ENCODE results near the gene PDXK. TPM values are rescaled to one million over a fixed set of nuclear protein-coding genes. Genes with fewer than 3 reads are reported as not detected.

The PDXK gene
- total RNA-seq, 6 experiments from 2014 or later: 52.9 to 87.5 (median 58.9) TPM

GRCh38 chr21:43687566-43688399 is 31.1 kb upstream of the PDXK start:
- peak in 2 of 4 donors; percentile 7 to 16 for ATAC-seq
- no peak for DNase-seq

GRCh38 chr21:43688906-43689305 is 30.0 kb upstream of the PDXK start:
- H3K4me1 ChIP-seq: no peaks in the 10 kb centered on the region
- no peak overlapping the region for H3K27ac ChIP-seq
- H3K9me3 ChIP-seq: no peaks in the 10 kb centered on the region
- TF ChIP-seq CTCF (IDR thresholded peaks at IDR 0.05): no peak
- TF ChIP-seq POLR2A (IDR thresholded peaks at IDR 0.05): no peak
- H3K27me3 ChIP-seq: no peaks in the 10 kb centered on the region
- DNase-seq (no peak), ATAC-seq (no peak)
- H3K36me3 ChIP-seq: peaks cover 0 to 71% (median 19%) of the 10 kb centered on the region in 4 donors
- 100% methylated on average over 2 of the region's 12 CpGs for WGBS (ENCODE audit: insufficient coverage, low coverage, low lambda C conversion rate, missing lambda C conversion rate)
- H3K4me3 ChIP-seq: no peak overlapping the region
- intact Hi-C loops (cut with DNase I): no loop called here

More at GRCh38 chr21:43687566-43688399, 31.1 kb upstream of the PDXK start:
- no peaks in the 10 kb centered on the region for H3K27me3 ChIP-seq
- TF ChIP-seq POLR2A (IDR thresholded peaks at IDR 0.05) (no peak), CTCF (IDR thresholded peaks at IDR 0.05) (no peak)
- WGBS (ENCODE audit: insufficient coverage, low coverage, low lambda C conversion rate, missing lambda C conversion rate): 99% methylated on average over 9 of the region's 27 CpGs
- H3K27ac ChIP-seq: no peak overlapping the region
- no peak overlapping the region for H3K4me3 ChIP-seq
- no peaks in the 10 kb centered on the region for H3K4me1 ChIP-seq
- intact Hi-C loops (cut with DNase I): no loop called here
- peaks cover 0 to 77% (median 19%) of the 10 kb centered on the region in 4 donors for H3K36me3 ChIP-seq
- no peaks in the 10 kb centered on the region for H3K9me3 ChIP-seq

GRCh38 chr21:43689556-43690337 is 29.2 kb upstream of the PDXK start:
- WGBS (ENCODE audit: insufficient coverage, low coverage, low lambda C conversion rate, missing lambda C conversion rate): 87% methylated on average over 12 of the region's 32 CpGs
- Histone ChIP-seq H3K36me3 (peaks cover 0 to 64% (median 16%) of the 10 kb centered on the region in 4 donors), H3K9me3 (no peaks in the 10 kb centered on the region), H3K27ac (no peak overlapping the region), H3K4me1 (no peaks in the 10 kb centered on the region), H3K27me3 (no peaks in the 10 kb centered on the region), H3K4me3 (no peak overlapping the region)
- intact Hi-C loops (cut with DNase I): loop anchor here (10.0 kb wide), 2 partner anchors 55 to 65 kb away; no protein-coding TSS in a partner anchor
- ATAC-seq (no peak), DNase-seq (no peak)
- TF ChIP-seq CTCF (IDR thresholded peaks at IDR 0.05) (no peak), POLR2A (IDR thresholded peaks at IDR 0.05) (no peak)

GRCh38 chr21:43690346-43690745 is 28.6 kb upstream of the PDXK start:
- TF ChIP-seq POLR2A (IDR thresholded peaks at IDR 0.05) (no peak), CTCF (IDR thresholded peaks at IDR 0.05) (no peak)
- intact Hi-C loops (cut with DNase I): loop anchor here (10.0 kb wide), 2 partner anchors 54 to 64 kb away; no protein-coding TSS in a partner anchor
- DNase-seq: no peak
- H3K4me3 ChIP-seq: no peak overlapping the region
- no peaks in the 10 kb centered on the region for H3K27me3 ChIP-seq
- peaks cover 0 to 62% (median 13%) of the 10 kb centered on the region in 4 donors for H3K36me3 ChIP-seq
- 80% methylated on average over 1 of the region's 7 CpGs for WGBS (ENCODE audit: insufficient coverage, low coverage, low lambda C conversion rate, missing lambda C conversion rate)
- no peak for ATAC-seq
- no peaks in the 10 kb centered on the region for H3K4me1 ChIP-seq
- no peak overlapping the region for H3K27ac ChIP-seq
- H3K9me3 ChIP-seq: no peaks in the 10 kb centered on the region
